CD14-positive monocyte (primary cell): ENCODE results near the gene CYB5D1. TPM values are rescaled to one million over a fixed set of nuclear protein-coding genes. Genes with fewer than 3 reads are reported as not detected.
A peak's percentile ranks its signal among the peaks of the same experiment; 100 is the strongest.

Experiments used
- DNase-seq, 3 donors: peaks; one replicate each; pipeline ENCODE4 v3.0.0-alpha.2; 2011 to 2022
- H2AFZ ChIP-seq: 2 replicates; pipeline ENCODE4 v1.6.0; 2012; ENCODE audit warnings: mild to moderate bottlenecking, low read depth, low read length, inconsistent platforms; ENCODE audit not compliant: insufficient read depth, poor library complexity, severe bottlenecking
- H3K27ac ChIP-seq, 2 donors: 1 replicate in 1 of 2; 2 replicates in 1 of 2; pipeline ENCODE4 v1.5.1; 2012 to 2013; ENCODE audit warnings: low read length in 2 of 2, control low read depth in 1 of 2, inconsistent platforms in 1 of 2, low read depth in 1 of 2, mild to moderate bottlenecking in 1 of 2
- H3K27me3 ChIP-seq, 2 donors: one replicate each; pipeline versions ENCODE4 v1.6.0 to v1.6.1; 2011 to 2013; ENCODE audit warnings: low read length in 2 of 2; ENCODE audit not compliant: control insufficient read depth in 2 of 2, insufficient read depth in 2 of 2
- H3K36me3 ChIP-seq, 2 donors: replicated peaks in 1 of 2; 1 replicate in 1 of 2; 2 replicates in 1 of 2; pipeline versions ENCODE4 v1.5.1 to v1.6.1; 2012 to 2013; ENCODE audit warnings: low read length in 2 of 2, control low read depth in 1 of 2, inconsistent platforms in 1 of 2, mild to moderate bottlenecking in 1 of 2; ENCODE audit not compliant: insufficient read depth in 2 of 2, control insufficient read depth in 1 of 2
- H3K4me1 ChIP-seq, 2 donors: 1 replicate in 1 of 2; 2 replicates in 1 of 2; pipeline versions ENCODE4 v1.5.1 to v1.6.1; 2012 to 2013; ENCODE audit warnings: low read length in 2 of 2, control low read depth in 1 of 2, inconsistent platforms in 1 of 2, mild to moderate bottlenecking in 1 of 2, moderate library complexity in 1 of 2; ENCODE audit not compliant: insufficient read depth in 2 of 2, control insufficient read depth in 1 of 2
- H3K4me2 ChIP-seq: replicated peaks from 2 replicates; pipeline ENCODE3; 2012; ENCODE audit warnings: low read length, moderate library complexity, mild to moderate bottlenecking; ENCODE audit not compliant: poor library complexity, severe bottlenecking; ENCODE audit errors: extremely low read depth
- H3K4me3 ChIP-seq, 3 experiments: fragments of 200-600 bp in 1 of 3; sonication (generic) in 1 of 3; replicated peaks in 1 of 3; 1 replicate in 2 of 3; 2 replicates in 1 of 3; pipeline ENCODE4 v1.5.1; 2011 to 2013; ENCODE audit warnings: low read length in 3 of 3, mild to moderate bottlenecking in 3 of 3, control low read depth in 2 of 3, low read depth in 2 of 3, inconsistent platforms in 1 of 3, moderate library complexity in 1 of 3
- H3K79me2 ChIP-seq: 2 replicates; pipeline ENCODE4 v1.6.0; 2012; ENCODE audit warnings: mild to moderate bottlenecking, control low read depth, inconsistent platforms, low read length, moderate library complexity; ENCODE audit not compliant: insufficient read depth
- H3K9ac ChIP-seq: 2 replicates; pipeline ENCODE4 v1.6.0; 2017; ENCODE audit warnings: low read length, mild to moderate bottlenecking; ENCODE audit not compliant: insufficient read depth, poor library complexity, severe bottlenecking
- H3K9me3 ChIP-seq, 2 donors: replicated peaks in 1 of 2; 1 replicate in 1 of 2; 2 replicates in 1 of 2; pipeline versions ENCODE4 v1.5.1 to v1.6.1; 2012 to 2013; ENCODE audit warnings: low read length in 2 of 2, control low read depth in 1 of 2; ENCODE audit not compliant: control insufficient read depth in 1 of 2, insufficient read depth in 1 of 2
- H4K20me1 ChIP-seq: 2 replicates; pipeline ENCODE4 v1.6.0; 2012; ENCODE audit warnings: mild to moderate bottlenecking, low read length, control low read depth, moderate library complexity; ENCODE audit not compliant: insufficient read depth
- H3K27ac Mint-ChIP-seq, 7 donors: one replicate each; pipeline ENCODE4 v1.8.0; 2020; ENCODE audit warnings: mild to moderate bottlenecking in 7 of 7, mixed read lengths in 7 of 7, moderate library complexity in 6 of 7, inconsistent platforms in 2 of 7
- H3K27me3 Mint-ChIP-seq, 3 donors: one replicate each; pipeline ENCODE4 v1.8.0; 2021 to 2022; ENCODE audit warnings: low read depth in 3 of 3, mild to moderate bottlenecking in 3 of 3, mixed read lengths in 3 of 3, moderate library complexity in 3 of 3, inconsistent platforms in 1 of 3
- H3K36me3 Mint-ChIP-seq, 2 donors: one replicate each; pipeline ENCODE4 v1.8.0; 2020; ENCODE audit warnings: mixed read lengths in 2 of 2, inconsistent platforms in 1 of 2, mild to moderate bottlenecking in 1 of 2
- H3K4me1 Mint-ChIP-seq: one replicate; pipeline ENCODE4 v1.8.0; 2020; ENCODE audit warnings: mild to moderate bottlenecking, mixed read lengths
- H3K4me3 Mint-ChIP-seq, 2 donors: one replicate each; pipeline ENCODE4 v1.8.0; 2020; ENCODE audit warnings: mild to moderate bottlenecking in 2 of 2, mixed read lengths in 2 of 2, moderate library complexity in 1 of 2
- H3K9me3 Mint-ChIP-seq, 7 donors: one replicate each; pipeline ENCODE4 v1.8.0; 2020 to 2022; ENCODE audit warnings: mixed read lengths in 7 of 7, mild to moderate bottlenecking in 6 of 7, moderate library complexity in 6 of 7, inconsistent platforms in 2 of 7
- CTCF ChIP-seq: fragments of 200-600 bp; IDR thresholded peaks from one replicate; pipeline ENCODE4 v1.8.0; 2022; ENCODE audit warnings: antibody characterized with exemption, mild to moderate bottlenecking
- WGBS: methylation state at CpG from one replicate; pipeline ENCODE4 v1.1.5; 2013; ENCODE audit warnings: missing lambda C conversion rate; ENCODE audit not compliant: insufficient coverage; 5-methylcytosine and 5-hydroxymethylcytosine counted together
- intact Hi-C, 2 donors: fragments of 100-400 bp; cut with micrococcal nuclease; formaldehyde crosslinking; loops; one replicate each; pipeline versions ENCODE4 v1.15.0 to v1.15.1; 2023
- polyA plus RNA-seq, 3 donors: library from polyadenylated mRNA; depleted of rRNA in 1 of 3; unstranded in 2 of 3; stranded (reverse) in 1 of 3; fragments of 300-500 nt in 2 of 3; fragments of >200 nt in 1 of 3; fragmentation: Illumina TruSeq in 2 of 3; gene quantifications; 1 replicate in 2 of 3; 2 replicates in 1 of 3; pipeline ENCODE4 v1.2.3, GENCODE V29; 2012 to 2021

CYB5D1 gene
- polyA plus RNA-seq, 3 donors, result 0.50 to 4.8 (median 0.98) TPM

- 21% methylated on average over 6 of the region's 8 CpGs for WGBS
- Histone ChIP-seq H3K27me3 (no peaks in the 10 kb centered on the region), H3K4me3 (peak overlapping the region; percentile 29 to 92 (median 72)), H3K4me1 (peaks cover 69 to 78% of the 10 kb centered on the region in 2 donors), H3K4me2 (peak overlapping the region; percentile 95), H3K9ac (peak overlapping the region; percentile 91), H3K27ac (peak overlapping the region; percentile 93 to 98), H2AFZ (no peak overlapping the region), H3K79me2 (peaks cover 49% of the 10 kb centered on the region), H3K9me3 (no peaks in the 10 kb centered on the region), H4K20me1 (peaks cover 4% of the 10 kb centered on the region), H3K36me3 (peaks cover 0 to 3% of the 10 kb centered on the region in 2 donors)
- DNase-seq, result peak in 1 of 3 donors; percentile 17
- Mint-ChIP-seq H3K36me3 (peaks cover 17 to 24% of the 10 kb centered on the region in 2 donors), H3K9me3 (peaks cover 0 to 2% (median 0%) of the 10 kb centered on the region in 7 donors), H3K4me1 (peaks cover 61% of the 10 kb centered on the region), H3K27ac (peak overlapping the region; percentile 91 to 100 (median 98)), H3K27me3 (peaks cover 7 to 12% (median 8%) of the 10 kb centered on the region in 3 donors), H3K4me3 (peak overlapping the region; percentile 94 to 95)
- intact Hi-C loops, result loop anchor here in 1 of 2 donors (10.0 kb wide), 1 partner anchor 317 kb away; the partner anchor contains the start of gene PER1
- no peak for TF ChIP-seq CTCF
Observed at GRCh38 chr17:7837408-7838088, 20.3 kb upstream of the CYB5D1 start.

- intact Hi-C loops, result loop anchor here in 1 of 2 donors (10.0 kb wide), 1 partner anchor 316 kb away; the partner anchor contains the start of gene PER1
- TF ChIP-seq CTCF, result no peak
- H3K36me3 Mint-ChIP-seq, result peaks cover 17 to 24% of the 10 kb centered on the region in 2 donors
- DNase-seq, result peak; percentile 74 to 83 (median 79)
- peak overlapping the region; percentile 97 to 100 (median 100) for H3K27ac Mint-ChIP-seq
- peaks cover 52% of the 10 kb centered on the region for H3K79me2 ChIP-seq
- H3K9me3 Mint-ChIP-seq, result peaks cover 0 to 3% (median 0%) of the 10 kb centered on the region in 7 donors
- no peaks in the 10 kb centered on the region for H3K9me3 ChIP-seq
- H3K9ac ChIP-seq, result peak overlapping the region; percentile 68
- H4K20me1 ChIP-seq, result peaks cover 4% of the 10 kb centered on the region
- H3K27ac ChIP-seq, result peak overlapping the region; percentile 96 to 100
- peaks cover 67 to 73% of the 10 kb centered on the region in 2 donors for H3K4me1 ChIP-seq
- peak overlapping the region; percentile 54 to 92 (median 57) for H3K4me3 ChIP-seq
- H3K4me1 Mint-ChIP-seq, result peaks cover 57% of the 10 kb centered on the region
- H3K36me3 ChIP-seq, result peaks cover 0 to 3% of the 10 kb centered on the region in 2 donors
- H3K27me3 Mint-ChIP-seq, result peaks cover under 1 to 10% (median 8%) of the 10 kb centered on the region in 3 donors
- 0% methylated on average over 5 of the region's 12 CpGs for WGBS
- H3K27me3 ChIP-seq, result no peaks in the 10 kb centered on the region
- peak overlapping the region; percentile 95 for H3K4me2 ChIP-seq
- H3K4me3 Mint-ChIP-seq, result peak overlapping the region; percentile 95 to 98
- no peak overlapping the region for H2AFZ ChIP-seq
Observed at GRCh38 chr17:7838090-7839075, 19.4 kb upstream of the CYB5D1 start.
